ENCODE measurements around the gene NLRP6.

DNA sequence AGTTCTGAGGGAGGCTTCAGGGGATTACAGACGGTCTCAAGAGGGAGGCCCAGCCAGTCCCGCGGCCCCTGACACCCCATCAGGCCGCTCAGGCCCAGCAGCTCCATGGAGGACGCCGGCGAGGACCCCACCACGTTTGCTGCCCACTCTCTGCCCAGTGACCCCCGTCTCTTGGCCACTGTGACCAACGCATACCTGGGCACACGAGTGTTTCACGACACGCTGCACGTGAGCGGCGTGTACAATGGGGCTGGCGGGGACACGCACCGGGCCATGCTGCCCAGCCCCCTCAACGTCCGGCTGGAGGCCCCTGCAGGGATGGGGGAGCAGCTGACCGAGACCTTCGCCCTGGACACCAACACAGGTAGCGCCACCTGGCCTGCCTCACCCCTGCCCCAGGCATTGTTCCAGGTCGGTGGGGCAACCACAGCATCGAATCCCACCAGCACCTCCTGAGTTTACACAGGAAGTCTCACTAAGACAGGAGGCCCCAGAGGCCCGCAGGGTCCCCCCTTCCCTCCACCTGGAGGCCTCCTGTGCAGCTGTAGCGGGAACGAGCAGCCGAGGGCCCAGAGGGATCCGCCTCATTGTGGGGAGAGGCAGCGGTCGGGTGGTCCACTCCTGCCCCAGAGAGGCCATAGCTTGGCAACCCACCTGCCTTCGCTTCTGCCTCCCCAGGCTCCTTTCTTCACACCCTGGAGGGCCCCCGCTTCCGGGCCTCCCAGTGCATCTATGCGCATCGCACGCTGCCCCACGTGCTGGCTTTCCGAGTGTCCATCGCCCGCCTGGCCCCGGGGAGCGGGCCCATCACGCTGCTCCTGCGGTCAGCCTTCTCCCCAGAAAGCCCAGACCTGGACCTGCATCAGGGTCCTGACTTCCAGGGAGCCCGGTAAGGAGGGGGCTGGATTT, 11.8 kb downstream of the NLRP6 start:
- TF ChIP-seq, protein P1, sequence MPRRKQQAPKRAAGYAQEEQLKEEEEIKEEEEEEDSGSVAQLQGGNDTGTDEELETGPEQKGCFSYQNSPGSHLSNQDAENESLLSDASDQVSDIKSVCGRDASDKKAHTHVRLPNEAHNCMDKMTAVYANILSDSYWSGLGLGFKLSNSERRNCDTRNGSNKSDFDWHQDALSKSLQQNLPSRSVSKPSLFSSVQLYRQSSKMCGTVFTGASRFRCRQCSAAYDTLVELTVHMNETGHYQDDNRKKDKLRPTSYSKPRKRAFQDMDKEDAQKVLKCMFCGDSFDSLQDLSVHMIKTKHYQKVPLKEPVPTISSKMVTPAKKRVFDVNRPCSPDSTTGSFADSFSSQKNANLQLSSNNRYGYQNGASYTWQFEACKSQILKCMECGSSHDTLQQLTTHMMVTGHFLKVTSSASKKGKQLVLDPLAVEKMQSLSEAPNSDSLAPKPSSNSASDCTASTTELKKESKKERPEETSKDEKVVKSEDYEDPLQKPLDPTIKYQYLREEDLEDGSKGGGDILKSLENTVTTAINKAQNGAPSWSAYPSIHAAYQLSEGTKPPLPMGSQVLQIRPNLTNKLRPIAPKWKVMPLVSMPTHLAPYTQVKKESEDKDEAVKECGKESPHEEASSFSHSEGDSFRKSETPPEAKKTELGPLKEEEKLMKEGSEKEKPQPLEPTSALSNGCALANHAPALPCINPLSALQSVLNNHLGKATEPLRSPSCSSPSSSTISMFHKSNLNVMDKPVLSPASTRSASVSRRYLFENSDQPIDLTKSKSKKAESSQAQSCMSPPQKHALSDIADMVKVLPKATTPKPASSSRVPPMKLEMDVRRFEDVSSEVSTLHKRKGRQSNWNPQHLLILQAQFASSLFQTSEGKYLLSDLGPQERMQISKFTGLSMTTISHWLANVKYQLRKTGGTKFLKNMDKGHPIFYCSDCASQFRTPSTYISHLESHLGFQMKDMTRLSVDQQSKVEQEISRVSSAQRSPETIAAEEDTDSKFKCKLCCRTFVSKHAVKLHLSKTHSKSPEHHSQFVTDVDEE (CRISPR knock-in tag; IDR thresholded peaks at IDR 0.05) = no peak
- TF ChIP-seq ZFP30 (CRISPR knock-in tag; IDR thresholded peaks at IDR 0.05) (no peak), ZNF8 (CRISPR knock-in tag; IDR thresholded peaks at IDR 0.05) (no peak), GLIS3 (CRISPR knock-in tag; IDR thresholded peaks at IDR 0.05) (no peak), ZFP3 (CRISPR knock-in tag; IDR thresholded peaks at IDR 0.05) (no peak), PATZ1 (CRISPR knock-in tag; IDR thresholded peaks at IDR 0.05; ENCODE audit: borderline replicate concordance) (no peak), PPARA (CRISPR knock-in tag; IDR thresholded peaks at IDR 0.05; ENCODE audit: borderline replicate concordance) (no peak), ARNTL (CRISPR knock-in tag; IDR thresholded peaks at IDR 0.05; ENCODE audit: borderline replicate concordance, low read depth) (no peak), RARB (CRISPR knock-in tag; IDR thresholded peaks at IDR 0.05) (no peak), ZC3H10 (CRISPR knock-in tag; IDR thresholded peaks at IDR 0.05) (no peak), TOX (CRISPR knock-in tag; IDR thresholded peaks at IDR 0.05; ENCODE audit: borderline replicate concordance) (no peak)
- TF ChIP-seq, protein P2, sequence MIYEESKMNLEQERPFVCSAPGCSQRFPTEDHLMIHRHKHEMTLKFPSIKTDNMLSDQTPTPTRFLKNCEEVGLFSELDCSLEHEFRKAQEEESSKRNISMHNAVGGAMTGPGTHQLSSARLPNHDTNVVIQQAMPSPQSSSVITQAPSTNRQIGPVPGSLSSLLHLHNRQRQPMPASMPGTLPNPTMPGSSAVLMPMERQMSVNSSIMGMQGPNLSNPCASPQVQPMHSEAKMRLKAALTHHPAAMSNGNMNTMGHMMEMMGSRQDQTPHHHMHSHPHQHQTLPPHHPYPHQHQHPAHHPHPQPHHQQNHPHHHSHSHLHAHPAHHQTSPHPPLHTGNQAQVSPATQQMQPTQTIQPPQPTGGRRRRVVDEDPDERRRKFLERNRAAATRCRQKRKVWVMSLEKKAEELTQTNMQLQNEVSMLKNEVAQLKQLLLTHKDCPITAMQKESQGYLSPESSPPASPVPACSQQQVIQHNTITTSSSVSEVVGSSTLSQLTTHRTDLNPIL (CRISPR knock-in tag; IDR thresholded peaks at IDR 0.05; ENCODE audit: low read depth) = no peak

All from SK-N-SH treated with all-trans-retinoic acid at 6 μM for 48 hours (cell line).